WTC11 (cell line): ENCODE results near the gene IGF2BP1.

ENCODE experiments used
- CREB1 ChIP-seq: sonication (generic); formaldehyde crosslinking; IDR thresholded peaks from 2 replicates; pipeline ENCODE4 v1.8.0; 2023; ENCODE audit warnings: mild to moderate bottlenecking, missing genetic modification reagents
- CTCF ChIP-seq: fragments of 200-600 bp; IDR thresholded peaks from 2 replicates; pipeline ENCODE4 v1.8.0; 2022; ENCODE audit warnings: antibody characterized with exemption
- JUN ChIP-seq: sonication (generic); formaldehyde crosslinking; IDR thresholded peaks from 2 replicates; pipeline ENCODE4 v1.8.0; 2023; ENCODE audit warnings: mild to moderate bottlenecking, missing genetic modification reagents
- KAT7 ChIP-seq: sonication (generic); formaldehyde crosslinking; IDR thresholded peaks from 2 replicates; pipeline ENCODE4 v1.8.1; 2023; ENCODE audit warnings: missing genetic modification reagents, mild to moderate bottlenecking, borderline replicate concordance
- MLX ChIP-seq: sonication (generic); formaldehyde crosslinking; IDR thresholded peaks from 2 replicates; pipeline ENCODE4 v1.8.1; 2023; ENCODE audit warnings: mild to moderate bottlenecking, missing genetic modification reagents, moderate library complexity
- NFYB ChIP-seq: sonication (generic); formaldehyde crosslinking; conservative IDR thresholded peaks from 2 replicates; pipeline ENCODE4 v1.8.0; 2022; ENCODE audit warnings: low read depth, missing genetic modification reagents
- NR1H2 ChIP-seq: sonication (generic); formaldehyde crosslinking; IDR thresholded peaks from 2 replicates; pipeline ENCODE4 v1.9.0; 2021; ENCODE audit warnings: mild to moderate bottlenecking, moderate library complexity, missing genetic modification reagents
- RELA ChIP-seq: sonication (generic); formaldehyde crosslinking; IDR thresholded peaks from 2 replicates; pipeline ENCODE4 v1.8.1; 2022; ENCODE audit warnings: missing genetic modification reagents, mild to moderate bottlenecking, borderline replicate concordance
- TP53 ChIP-seq: sonication (generic); formaldehyde crosslinking; IDR thresholded peaks from 2 replicates; pipeline ENCODE4 v1.8.1; 2023; ENCODE audit warnings: mild to moderate bottlenecking, missing genetic modification reagents
- USF1 ChIP-seq: sonication (generic); formaldehyde crosslinking; IDR thresholded peaks from 2 replicates; pipeline ENCODE4 v1.8.0; 2022; ENCODE audit warnings: mild to moderate bottlenecking, missing genetic modification reagents
- TF ChIP-seq, protein P1 (sequence below): sonication (generic); formaldehyde crosslinking; IDR thresholded peaks from 2 replicates; pipeline ENCODE4 v1.8.1; 2022; ENCODE audit warnings: low read depth, mild to moderate bottlenecking, moderate library complexity, missing genetic modification reagents, borderline replicate concordance

GRCh38 chr17:49100601-49101000 lies 103.4 kb downstream of the IGF2BP1 start:
- TF ChIP-seq CTCF (no peak), JUN (CRISPR knock-in tag) (no peak), KAT7 (CRISPR knock-in tag) (no peak), CREB1 (CRISPR knock-in tag) (no peak), NFYB (CRISPR knock-in tag) (no peak), USF1 (no peak), NR1H2 (CRISPR knock-in tag) (no peak), TP53 (CRISPR knock-in tag) (no peak), RELA (CRISPR knock-in tag) (no peak), MLX (CRISPR knock-in tag) (no peak)
- TF ChIP-seq, protein P1, sequence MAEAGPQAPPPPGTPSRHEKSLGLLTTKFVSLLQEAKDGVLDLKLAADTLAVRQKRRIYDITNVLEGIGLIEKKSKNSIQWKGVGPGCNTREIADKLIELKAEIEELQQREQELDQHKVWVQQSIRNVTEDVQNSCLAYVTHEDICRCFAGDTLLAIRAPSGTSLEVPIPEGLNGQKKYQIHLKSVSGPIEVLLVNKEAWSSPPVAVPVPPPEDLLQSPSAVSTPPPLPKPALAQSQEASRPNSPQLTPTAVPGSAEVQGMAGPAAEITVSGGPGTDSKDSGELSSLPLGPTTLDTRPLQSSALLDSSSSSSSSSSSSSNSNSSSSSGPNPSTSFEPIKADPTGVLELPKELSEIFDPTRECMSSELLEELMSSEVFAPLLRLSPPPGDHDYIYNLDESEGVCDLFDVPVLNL (CRISPR knock-in tag): no peak
